SIG-M5 (cell line): Measurements from ENCODE around the gene MAP2K3.
"Not testable (repeated sequence)": the region's sequence is repeated elsewhere in the genome, so short reads cannot be mapped to it uniquely, and the experiment has no call there.

Source experiments
- DNase-seq: peaks from one replicate; lab custom pipeline; 2025; lab: John Stamatoyannopoulos, UW

The MAP2K3 gene

DNA sequence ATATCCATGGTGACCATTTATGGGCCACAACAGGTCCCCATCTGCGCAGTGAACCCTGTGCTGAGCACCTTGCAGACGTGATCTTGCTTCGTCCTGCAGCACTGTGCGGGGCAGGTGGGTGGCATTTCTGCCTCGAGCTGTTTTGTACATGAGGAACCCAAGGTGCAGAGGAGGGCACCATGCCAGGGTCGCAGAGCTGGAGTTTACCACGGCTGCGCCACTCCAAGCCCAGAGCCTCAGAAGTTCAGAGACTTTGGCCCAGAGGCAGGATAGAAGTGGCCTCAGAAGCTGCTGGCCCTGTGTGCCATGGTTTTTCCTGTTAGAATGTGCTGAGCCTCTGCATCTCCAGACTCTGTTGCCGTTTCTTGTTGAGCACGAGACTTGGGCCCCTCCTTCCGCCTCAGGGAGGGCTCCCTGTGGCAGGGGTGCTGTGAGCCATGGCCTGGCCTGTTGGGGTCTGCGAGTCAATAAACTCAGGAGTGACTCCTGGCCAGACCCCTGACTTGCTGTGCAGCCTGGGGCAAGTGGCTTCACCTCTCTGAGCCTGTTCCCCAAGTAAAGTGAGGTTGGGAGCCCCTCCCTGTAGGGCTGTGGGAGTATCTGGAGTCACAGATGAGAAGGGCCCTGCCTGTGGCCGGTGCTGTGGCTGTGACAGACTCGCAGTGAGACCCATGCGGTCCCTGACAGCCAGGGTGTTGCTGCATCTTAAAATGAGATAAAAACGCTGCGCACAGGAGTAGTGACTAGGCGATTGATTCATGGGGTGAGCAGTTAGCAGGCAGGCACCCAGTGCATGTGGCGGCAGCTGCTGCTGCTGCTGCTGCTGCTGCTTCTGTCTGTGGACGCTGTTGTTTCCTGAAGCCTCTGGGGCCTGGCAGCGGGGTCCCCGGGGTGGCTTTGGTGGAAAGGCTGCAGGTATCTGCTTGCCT lies 11.8 kb downstream of the MAP2K3 start:
- no peak for DNase-seq

DNA sequence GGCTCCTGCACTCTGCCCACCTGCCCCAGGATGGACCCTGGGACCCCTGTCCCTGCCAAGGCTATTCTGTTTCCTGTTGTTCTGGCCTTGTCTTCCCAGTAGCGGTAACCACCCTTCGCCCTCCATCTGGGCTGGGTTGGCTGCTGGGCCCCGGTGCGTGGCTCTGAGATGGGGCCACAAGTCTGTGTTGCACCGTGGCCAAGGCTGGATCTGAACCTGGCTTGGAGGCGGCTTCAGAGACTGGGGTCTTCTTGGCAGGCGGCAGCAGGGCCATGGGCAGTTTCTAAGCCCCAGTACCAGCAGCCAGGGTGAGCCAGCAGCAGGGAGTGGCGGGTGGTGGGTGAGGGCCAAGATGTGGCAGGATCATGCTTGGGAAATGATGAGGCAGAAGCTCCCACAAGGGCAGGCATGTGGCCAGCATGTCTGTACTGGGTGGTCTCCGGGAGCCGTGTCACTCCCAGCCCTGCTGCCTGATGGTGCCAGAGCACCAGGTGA lies 12.6 kb downstream of the MAP2K3 start:
- no peak for DNase-seq

GRCh38 chr17:21297597-21297996 lies 13.1 kb downstream of the MAP2K3 start:
- no peak for DNase-seq

- DNase-seq: no peak
These were observed 13.8 kb downstream of the MAP2K3 start for GRCh38 chr17:21298056-21298982.

DNA sequence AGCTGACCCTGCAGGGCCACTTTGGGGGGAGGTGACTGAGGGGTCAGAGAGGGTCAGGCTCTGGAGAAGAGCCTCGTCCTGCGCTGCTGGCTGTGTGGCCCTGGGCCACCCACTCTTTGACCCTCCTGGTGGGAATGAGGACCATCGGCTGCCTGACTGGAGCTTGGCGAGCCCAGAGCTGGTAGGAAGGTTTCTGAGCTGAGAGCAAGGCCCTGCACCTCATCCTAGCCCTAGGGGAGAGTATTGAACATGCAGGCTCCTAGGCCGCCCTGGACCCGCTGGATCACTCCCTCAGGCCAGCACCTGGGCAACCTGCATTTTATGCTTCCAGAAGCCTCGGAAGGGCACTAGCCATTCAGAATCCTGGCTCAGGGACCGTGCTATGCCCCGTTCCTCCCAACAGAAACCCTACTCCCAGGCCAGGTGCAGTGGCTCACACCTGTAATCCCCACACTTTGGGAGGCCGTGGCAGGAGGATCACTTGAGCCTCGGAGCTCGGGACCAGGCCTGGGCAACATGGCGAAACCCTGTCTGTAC lies 14.5 kb downstream of the MAP2K3 start:
- DNase-seq: no peak

GRCh38 chr17:21299981-21300600 lies 15.6 kb downstream of the MAP2K3 start:
- no peak for DNase-seq

GRCh38 chr17:21300601-21301571 lies 16.4 kb downstream of the MAP2K3 start:
- no peak for DNase-seq

- no peak for DNase-seq
These were observed 17.4 kb downstream of the MAP2K3 start for GRCh38 chr17:21301593-21302550.

DNA sequence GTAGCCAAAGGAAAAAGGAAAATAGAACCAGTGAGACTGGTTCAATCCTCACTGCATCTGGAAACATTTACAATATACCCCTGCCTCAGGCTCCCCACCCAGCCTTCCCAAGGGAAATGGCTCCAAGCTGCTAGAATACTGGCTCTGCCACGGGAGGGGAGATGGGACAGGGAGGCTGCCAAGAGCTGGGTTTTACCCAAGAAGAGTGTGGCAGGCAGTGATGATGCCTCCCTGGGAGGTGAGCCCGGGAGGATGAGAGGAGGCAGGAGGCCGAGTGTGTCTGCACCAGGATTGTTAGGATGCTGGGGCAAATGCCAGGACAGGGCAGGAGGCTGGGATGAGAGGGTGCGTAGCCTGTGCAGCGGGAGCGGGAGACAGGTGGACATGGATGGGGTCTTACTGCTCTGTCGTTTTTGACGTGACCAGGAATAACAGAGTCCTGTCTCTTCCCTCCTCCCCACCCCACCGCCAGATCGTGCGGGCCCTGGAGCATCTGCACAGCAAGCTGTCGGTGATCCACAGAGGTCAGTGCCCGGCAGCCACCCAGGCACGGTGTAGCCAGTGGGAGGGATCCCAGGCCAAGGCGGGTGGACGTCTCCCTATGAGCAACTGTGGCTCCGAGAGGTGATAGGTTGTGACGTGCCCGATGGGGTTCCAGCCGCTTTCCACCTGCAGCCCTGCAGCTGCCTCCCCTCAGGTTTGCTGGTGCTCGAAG lies 18.4 kb downstream of the MAP2K3 start:
- no peak for DNase-seq

DNA sequence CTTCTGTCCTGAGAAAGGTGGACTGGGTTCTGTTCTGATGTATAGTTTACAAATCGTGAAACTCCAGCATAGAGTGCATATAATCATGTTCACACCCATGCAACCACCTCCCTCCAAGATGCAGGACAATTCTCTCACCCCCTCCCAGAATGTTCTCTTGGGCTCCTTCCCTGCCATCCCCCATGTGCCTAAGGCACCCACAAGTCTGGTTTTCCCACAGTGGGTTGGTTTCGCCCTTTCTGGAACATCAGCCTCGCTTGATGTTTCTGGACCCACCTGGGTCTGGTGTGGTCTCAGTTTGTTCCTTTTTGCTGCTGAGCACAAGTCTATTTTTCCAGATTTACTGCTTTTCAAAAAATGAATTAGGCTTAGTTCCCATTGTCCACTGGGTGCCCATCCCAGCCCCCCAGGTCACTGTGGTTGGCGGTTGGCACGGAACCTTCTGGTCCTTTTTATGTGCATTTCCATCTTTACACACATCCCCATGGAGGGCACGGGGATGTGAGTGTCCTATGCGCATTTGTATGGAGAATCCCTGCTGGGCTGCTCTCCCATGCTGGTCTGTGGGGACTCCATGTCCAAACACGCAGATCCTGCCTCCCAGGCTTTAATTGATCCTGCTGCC lies 19.0 kb downstream of the MAP2K3 start:
- no peak for DNase-seq

DNA sequence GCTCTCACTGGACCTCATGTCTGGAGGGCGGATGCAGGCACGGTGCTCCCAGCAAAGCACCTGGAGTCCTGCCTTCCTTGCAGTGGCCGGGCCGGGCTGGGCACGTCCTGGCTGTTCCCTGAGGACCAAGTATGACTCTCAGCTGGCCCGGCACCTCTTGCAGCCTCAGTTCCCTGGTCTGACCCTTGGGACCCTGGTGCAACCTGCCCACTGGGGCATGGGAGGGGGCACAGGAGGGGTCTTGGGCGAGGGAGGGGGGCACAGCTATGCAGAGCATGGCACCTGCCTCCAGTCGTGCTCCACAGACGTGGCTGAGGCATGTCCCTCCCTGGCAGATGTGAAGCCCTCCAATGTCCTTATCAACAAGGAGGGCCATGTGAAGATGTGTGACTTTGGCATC lies 19.6 kb downstream of the MAP2K3 start:
- no peak for DNase-seq

- DNase-seq: not testable (repeated sequence)
These were observed 20.1 kb downstream of the MAP2K3 start for GRCh38 chr17:21304551-21305151.

GRCh38 chr17:21305431-21306180 lies 21.1 kb downstream of the MAP2K3 start:
- not testable (repeated sequence) for DNase-seq

DNA sequence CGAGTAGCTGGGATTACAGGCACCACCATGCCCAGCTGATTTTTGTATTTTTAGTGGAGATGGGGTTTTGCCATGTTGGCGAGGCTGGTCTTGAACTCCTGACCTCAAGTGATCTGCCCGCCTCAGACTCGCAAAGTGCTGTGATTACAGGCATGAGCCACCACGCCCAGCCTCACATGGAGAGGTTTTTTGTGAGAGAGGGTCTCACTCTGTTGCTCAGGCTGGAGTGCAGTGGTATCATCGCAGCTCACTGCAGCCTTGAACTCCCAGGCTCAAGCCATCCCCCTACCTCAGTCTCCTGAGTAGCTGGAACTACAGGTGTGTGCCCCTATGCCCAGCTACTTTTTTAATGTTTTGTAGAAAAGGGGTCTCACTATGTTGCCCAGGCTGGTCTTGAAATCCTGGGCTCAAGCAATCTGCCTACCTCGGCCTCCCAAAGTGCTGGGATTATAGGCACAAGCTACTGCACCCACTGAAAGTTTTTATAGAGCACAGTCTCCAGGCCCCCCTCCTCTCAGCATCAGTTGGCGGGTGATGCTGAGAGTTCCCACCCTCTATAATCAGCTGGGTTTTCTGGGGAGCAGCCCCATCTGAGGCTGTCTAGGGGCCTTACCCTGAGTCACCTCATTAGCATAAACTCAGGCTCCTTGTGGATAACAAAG lies 22.2 kb downstream of the MAP2K3 start:
- DNase-seq: not testable (repeated sequence)

DNA sequence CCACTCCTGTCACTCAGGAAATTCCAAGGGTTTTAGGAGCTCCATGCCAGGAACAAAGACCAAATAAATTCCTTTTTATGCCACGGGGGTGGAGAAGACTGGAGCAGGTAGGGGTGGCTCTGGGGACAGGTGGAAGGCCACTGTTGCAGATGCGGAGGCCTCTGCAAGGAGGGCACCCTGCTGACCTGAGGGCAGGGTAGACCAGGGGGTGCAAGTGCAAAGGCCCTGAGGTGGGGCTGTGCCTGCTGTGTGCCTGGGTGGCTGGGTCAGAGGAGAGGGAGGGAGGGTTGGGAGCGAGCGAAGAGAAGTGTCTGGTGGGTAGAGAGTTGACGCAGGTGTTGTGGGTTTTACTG lies 22.7 kb downstream of the MAP2K3 start:
- not testable (repeated sequence) for DNase-seq

DNA sequence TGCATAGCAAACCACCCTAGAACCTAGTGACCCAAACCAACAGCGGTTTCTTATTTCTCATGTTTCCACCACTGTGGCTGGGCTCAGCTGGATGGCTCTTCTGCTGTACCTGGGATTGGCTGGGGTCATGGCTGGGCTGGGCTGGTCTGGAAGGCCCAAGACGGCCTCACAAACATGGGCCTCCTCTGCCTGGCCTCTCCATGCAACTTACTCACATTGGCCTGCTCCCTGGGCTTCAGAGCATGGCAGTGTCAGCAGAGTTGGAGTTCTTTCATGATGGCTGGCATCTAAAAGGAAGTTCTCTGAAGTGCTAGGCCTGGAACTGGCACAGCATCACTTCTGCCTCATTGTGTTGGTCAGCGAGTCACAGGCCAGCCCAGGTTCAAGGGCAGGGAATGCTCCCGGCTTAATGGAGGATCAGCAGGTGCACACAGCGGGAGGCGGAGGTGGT lies 24.4 kb downstream of the MAP2K3 start:
- not testable (repeated sequence) for DNase-seq
